C4-2B (cell line): ENCODE results near the gene PGM3.

Source experiments
- H3K27ac ChIP-seq: fragments of 450-650 bp; 2 replicates; pipeline ENCODE4 v1.5.1; 2017
- ZFX ChIP-seq: fragments of 450-650 bp; IDR thresholded peaks from 2 replicates; pipeline ENCODE4 v1.6.1; 2017
- TF ChIP-seq, protein P1 (sequence below): fragments of 450-650 bp; conservative IDR thresholded peaks from 2 replicates; pipeline ENCODE4 v1.5.1; 2017; ENCODE audit warnings: mild to moderate bottlenecking

Gene PGM3, protein sequence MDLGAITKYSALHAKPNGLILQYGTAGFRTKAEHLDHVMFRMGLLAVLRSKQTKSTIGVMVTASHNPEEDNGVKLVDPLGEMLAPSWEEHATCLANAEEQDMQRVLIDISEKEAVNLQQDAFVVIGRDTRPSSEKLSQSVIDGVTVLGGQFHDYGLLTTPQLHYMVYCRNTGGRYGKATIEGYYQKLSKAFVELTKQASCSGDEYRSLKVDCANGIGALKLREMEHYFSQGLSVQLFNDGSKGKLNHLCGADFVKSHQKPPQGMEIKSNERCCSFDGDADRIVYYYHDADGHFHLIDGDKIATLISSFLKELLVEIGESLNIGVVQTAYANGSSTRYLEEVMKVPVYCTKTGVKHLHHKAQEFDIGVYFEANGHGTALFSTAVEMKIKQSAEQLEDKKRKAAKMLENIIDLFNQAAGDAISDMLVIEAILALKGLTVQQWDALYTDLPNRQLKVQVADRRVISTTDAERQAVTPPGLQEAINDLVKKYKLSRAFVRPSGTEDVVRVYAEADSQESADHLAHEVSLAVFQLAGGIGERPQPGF

DNA sequence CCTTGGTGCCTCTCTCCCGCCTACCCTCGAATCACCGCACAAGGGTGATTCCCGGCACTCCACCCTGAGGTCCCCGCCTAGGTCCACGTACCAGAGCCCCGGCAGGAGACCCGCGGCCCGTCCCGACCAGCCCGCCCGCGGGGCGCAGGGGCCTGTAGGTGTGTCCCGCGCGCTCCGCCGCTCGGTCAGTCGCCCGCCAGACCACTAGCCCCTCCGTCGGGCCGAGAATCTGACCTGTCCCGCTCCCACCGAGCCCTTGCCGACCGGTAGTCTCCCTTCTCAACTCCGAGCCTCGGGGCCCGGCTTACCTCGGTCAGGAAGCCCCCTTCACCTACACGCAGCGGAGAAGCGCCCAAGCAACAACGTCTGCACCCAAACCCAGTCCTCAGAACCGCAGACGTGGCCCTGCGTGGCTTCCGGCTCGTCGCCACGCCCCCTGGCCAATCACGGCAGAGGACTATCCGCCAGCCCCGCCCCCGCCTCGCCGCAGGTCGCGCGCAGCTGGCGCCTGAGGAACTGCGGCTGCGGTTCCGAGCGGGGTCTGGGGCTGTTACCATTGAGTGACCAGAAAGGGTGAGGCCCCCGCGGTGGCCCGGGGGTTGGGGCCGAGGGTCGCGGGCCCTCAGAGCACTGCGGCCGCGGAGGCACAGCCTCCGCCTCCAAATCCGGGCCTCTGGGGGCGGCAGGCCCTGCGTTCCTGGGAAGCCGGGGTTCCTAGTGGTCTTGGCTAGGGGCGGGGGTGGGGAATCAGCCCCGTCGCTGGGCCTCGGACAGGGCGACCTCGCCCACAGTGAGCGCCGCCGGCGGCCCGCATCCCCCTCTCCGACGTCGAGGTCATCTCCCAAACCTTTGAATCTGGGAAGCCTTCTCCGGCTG lies at the start of gene PGM3, which contains the start of gene RWDD2A:
Gene PGM3, minus strand, starts transcription at position 395 of the 876 bp plus-strand sequence. CDS start 2,253 bp downstream, outside the sequence.
Gene RWDD2A, plus strand, starts transcription at position 487 of the 876 bp plus-strand sequence. CDS start 1,095 bp downstream, outside the sequence.
- TF ChIP-seq, protein P1, sequence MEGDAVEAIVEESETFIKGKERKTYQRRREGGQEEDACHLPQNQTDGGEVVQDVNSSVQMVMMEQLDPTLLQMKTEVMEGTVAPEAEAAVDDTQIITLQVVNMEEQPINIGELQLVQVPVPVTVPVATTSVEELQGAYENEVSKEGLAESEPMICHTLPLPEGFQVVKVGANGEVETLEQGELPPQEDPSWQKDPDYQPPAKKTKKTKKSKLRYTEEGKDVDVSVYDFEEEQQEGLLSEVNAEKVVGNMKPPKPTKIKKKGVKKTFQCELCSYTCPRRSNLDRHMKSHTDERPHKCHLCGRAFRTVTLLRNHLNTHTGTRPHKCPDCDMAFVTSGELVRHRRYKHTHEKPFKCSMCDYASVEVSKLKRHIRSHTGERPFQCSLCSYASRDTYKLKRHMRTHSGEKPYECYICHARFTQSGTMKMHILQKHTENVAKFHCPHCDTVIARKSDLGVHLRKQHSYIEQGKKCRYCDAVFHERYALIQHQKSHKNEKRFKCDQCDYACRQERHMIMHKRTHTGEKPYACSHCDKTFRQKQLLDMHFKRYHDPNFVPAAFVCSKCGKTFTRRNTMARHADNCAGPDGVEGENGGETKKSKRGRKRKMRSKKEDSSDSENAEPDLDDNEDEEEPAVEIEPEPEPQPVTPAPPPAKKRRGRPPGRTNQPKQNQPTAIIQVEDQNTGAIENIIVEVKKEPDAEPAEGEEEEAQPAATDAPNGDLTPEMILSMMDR, result no peak
- TF ChIP-seq ZFX, result peak; percentile 46
- peak within 1 kb of the TSS; percentile 94 for H3K27ac ChIP-seq

GRCh38 chr6:83231146-83231545 lies 38.1 kb upstream of the PGM3 start:
- no peak for TF ChIP-seq ZFX
- TF ChIP-seq, protein P1, result no peak

GRCh38 chr6:83226517-83226916 lies 33.5 kb upstream of the PGM3 start:
- no peak overlapping the region for H3K27ac ChIP-seq
- TF ChIP-seq ZFX, result no peak
- TF ChIP-seq, protein P1, result no peak

More at GRCh38 chr6:83231146-83231545, 38.1 kb upstream of the PGM3 start:
- no peak overlapping the region for H3K27ac ChIP-seq

DNA sequence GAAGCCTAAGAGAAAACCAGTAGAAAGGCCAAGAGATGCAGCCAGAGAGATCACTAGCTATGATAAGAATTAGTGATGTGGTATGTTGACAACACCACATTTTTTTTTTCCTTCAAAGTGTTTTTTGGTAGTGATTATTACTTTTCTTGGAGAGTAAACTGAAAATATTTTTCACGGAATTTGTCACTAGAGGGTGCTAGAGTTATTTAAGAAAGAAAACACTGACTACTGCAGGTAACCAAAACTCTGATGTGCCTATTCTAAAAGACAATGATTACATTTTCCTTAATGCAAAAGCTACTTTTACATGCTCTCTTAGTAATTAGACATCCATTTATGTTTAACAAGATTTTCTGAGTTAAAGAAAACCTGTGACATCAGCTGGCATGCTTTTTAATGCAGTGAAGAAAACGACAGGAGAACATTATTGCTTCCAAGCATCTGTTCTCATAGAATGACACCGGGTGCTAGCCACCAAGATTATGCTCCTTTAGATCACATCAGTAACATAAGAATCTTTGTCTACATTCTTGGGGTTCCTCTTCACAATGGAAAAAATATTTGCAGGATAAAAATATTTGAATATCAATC lies 28.9 kb upstream of the PGM3 start:
- TF ChIP-seq, protein P1, result peak; percentile 69
- TF ChIP-seq ZFX, result no peak
- H3K27ac ChIP-seq, result no peak overlapping the region

DNA sequence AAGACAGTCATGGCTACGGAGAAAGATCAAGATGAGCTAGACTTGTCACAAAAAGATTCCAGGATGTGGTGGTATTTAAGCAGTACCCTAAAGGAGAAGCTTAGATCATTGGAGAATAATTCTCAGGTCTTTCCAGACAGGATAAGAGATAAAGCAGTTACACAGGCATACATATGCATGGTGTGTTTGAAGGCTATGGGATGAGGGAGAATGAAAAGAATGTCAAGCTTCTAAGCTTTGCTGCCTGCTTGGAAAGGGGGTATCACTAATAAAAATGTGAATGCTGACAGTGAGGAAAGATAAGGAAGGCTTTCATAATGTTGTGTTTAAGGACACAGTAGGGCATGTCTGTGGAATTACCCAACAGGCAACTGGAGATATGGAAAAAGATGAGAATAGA lies 28.2 kb upstream of the PGM3 start:
- H3K27ac ChIP-seq, result no peak overlapping the region
- TF ChIP-seq, protein P1, result no peak
- TF ChIP-seq ZFX, result no peak

DNA sequence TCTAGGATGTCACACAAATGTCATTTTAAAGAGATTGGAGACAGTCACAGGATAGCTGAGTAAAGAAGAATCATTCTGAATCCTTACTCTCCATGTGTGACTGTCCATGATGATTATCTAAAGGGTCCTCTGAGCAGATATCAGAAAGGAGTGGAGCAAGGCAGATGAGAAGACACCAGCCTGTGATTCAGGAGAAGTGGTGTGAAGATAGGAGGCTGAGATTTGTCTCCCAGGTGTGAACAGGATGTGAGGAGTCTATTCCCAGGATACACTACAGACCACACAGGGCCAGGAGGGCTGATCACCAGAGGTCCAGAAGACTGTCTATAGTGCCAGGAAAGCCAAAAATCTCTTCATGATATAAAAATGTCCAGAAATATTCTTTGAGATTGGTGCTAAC lies 27.1 kb upstream of the PGM3 start:
- no peak overlapping the region for H3K27ac ChIP-seq
- TF ChIP-seq, protein P1, result no peak
- TF ChIP-seq ZFX, result no peak
